Effector memory CD8-positive, alpha-beta T cell (primary cell): Measurements from ENCODE around the gene CYP1A1.
"Not testable (repeated sequence)": the region's sequence is repeated elsewhere in the genome, so short reads cannot be mapped to it uniquely, and the experiment has no call there.

Experiments
- ATAC-seq: fragments of 150-1000 bp; cut with Tn5 transposase; replicated peaks from 2 replicates; pipeline ENCODE4 v1.10.0; 2021; ENCODE audit warnings: mild to moderate bottlenecking, moderate library complexity
- DNase-seq, 3 experiments: peaks; one replicate each; pipeline ENCODE4 v3.0.0; 2021
- H3K27ac Mint-ChIP-seq, 2 donors: one replicate each; pipeline ENCODE4 v1.8.0; 2022; ENCODE audit warnings: mild to moderate bottlenecking in 2 of 2, mixed read lengths in 2 of 2, moderate library complexity in 2 of 2
- H3K27me3 Mint-ChIP-seq, 2 donors: one replicate each; pipeline ENCODE4 v1.8.0; 2022; ENCODE audit warnings: mixed read lengths in 2 of 2
- H3K36me3 Mint-ChIP-seq: one replicate; pipeline ENCODE4 v1.8.0; 2022; ENCODE audit warnings: mild to moderate bottlenecking, moderate library complexity, mixed read lengths; ENCODE audit not compliant: insufficient read depth
- H3K4me1 Mint-ChIP-seq, 2 donors: one replicate each; pipeline ENCODE4 v1.8.0; 2022; ENCODE audit warnings: low read depth in 2 of 2, mixed read lengths in 2 of 2
- H3K4me3 Mint-ChIP-seq, 2 donors: one replicate each; pipeline ENCODE4 v1.8.0; 2022; ENCODE audit warnings: mild to moderate bottlenecking in 2 of 2, mixed read lengths in 2 of 2, moderate library complexity in 2 of 2
- H3K9me3 Mint-ChIP-seq, 2 donors: one replicate each; pipeline ENCODE4 v1.8.0; 2022; ENCODE audit warnings: mixed read lengths in 2 of 2

CYP1A1 gene

DNA sequence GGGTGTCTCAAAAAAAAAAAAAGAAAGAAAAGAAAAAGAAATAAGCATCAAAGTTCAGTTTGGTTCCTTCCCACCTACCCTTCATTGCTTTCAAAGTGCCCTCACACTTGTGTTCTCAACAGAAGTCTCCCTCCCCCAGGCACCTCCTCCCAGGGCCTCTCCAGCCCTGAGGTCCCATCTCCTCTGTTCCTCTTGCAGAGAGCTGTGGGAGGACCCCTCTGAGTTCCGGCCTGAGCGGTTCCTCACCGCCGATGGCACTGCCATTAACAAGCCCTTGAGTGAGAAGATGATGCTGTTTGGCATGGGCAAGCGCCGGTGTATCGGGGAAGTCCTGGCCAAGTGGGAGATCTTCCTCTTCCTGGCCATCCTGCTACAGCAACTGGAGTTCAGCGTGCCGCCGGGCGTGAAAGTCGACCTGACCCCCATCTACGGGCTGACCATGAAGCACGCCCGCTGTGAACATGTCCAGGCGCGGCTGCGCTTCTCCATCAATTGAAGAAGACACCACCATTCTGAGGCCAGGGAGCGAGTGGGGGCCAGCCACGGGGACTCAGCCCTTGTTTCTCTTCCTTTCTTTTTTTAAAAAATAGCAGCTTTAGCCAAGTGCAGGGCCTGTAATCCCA, 29.4 kb upstream of the CYP1A1 start:
- Mint-ChIP-seq H3K27me3 (peaks cover 9 to 17% of the 10 kb centered on the region in 2 donors), H3K4me1 (no peaks in the 10 kb centered on the region), H3K9me3 (no peaks in the 10 kb centered on the region), H3K27ac (no peak overlapping the region), H3K36me3 (no peaks in the 10 kb centered on the region), H3K4me3 (no peak overlapping the region)
- ATAC-seq = no peak
- no peak for DNase-seq

DNA sequence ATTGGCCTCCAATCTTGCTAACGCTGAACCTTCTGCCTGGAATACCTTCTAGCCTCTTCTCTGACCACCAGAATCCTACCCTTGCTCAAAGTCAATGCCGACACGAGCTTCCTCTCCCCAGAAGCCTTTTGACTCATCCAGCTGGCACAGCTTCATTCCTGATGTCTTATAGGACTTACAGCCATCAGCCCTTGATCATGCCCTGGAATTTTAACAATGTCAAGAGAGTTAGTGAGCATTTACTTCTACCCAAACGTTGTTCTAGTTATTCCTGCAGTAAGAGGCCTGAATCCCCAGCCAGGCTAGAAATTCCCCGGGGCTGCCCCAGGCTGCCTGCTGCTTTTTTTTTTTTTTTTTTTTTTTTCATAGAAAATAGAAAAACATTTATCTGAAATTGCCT, 27.2 kb upstream of the CYP1A1 start:
- DNase-seq (no peak), ATAC-seq (no peak)
- Mint-ChIP-seq H3K36me3 (no peaks in the 10 kb centered on the region), H3K4me1 (no peaks in the 10 kb centered on the region), H3K27me3 (peaks cover 9 to 17% of the 10 kb centered on the region in 2 donors), H3K27ac (no peak overlapping the region), H3K4me3 (no peak overlapping the region), H3K9me3 (no peaks in the 10 kb centered on the region)

DNA sequence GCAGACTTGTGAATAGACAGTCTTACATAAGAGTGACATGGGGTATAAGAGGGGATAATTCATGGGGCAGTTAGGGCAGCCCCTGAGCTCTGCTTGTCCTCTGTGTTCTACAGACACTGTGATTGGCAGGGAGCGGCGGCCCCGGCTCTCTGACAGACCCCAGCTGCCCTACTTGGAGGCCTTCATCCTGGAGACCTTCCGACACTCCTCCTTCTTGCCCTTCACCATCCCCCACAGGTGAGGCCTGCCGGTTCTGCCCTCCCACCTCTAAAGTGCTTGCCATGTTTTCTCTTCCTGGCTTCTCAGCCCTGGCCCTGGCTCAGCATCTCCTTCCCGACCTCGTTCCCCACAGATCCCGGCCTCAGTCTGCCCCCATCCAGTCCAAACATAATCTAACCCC, 26.7 kb upstream of the CYP1A1 start:
- H3K4me1 Mint-ChIP-seq = no peaks in the 10 kb centered on the region
- no peak overlapping the region for H3K27ac Mint-ChIP-seq
- ATAC-seq (no peak), DNase-seq (no peak)
- H3K36me3 Mint-ChIP-seq = no peaks in the 10 kb centered on the region
- H3K4me3 Mint-ChIP-seq = no peak overlapping the region
- H3K27me3 Mint-ChIP-seq = peaks cover 9 to 17% of the 10 kb centered on the region in 2 donors
- no peaks in the 10 kb centered on the region for H3K9me3 Mint-ChIP-seq

GRCh38 chr15:74750751-74751150, 25.4 kb upstream of the CYP1A1 start:
- ATAC-seq = no peak
- no peaks in the 10 kb centered on the region for H3K4me1 Mint-ChIP-seq
- no peaks in the 10 kb centered on the region for H3K9me3 Mint-ChIP-seq
- no peak for DNase-seq
- H3K27ac Mint-ChIP-seq = no peak overlapping the region
- no peak overlapping the region for H3K4me3 Mint-ChIP-seq
- H3K36me3 Mint-ChIP-seq = no peaks in the 10 kb centered on the region
- peaks cover 0 to 7% of the 10 kb centered on the region in 2 donors for H3K27me3 Mint-ChIP-seq

- ATAC-seq (no peak), DNase-seq (no peak)
- Mint-ChIP-seq H3K27ac (no peak overlapping the region), H3K36me3 (no peaks in the 10 kb centered on the region), H3K4me1 (no peaks in the 10 kb centered on the region), H3K4me3 (no peak overlapping the region), H3K9me3 (no peaks in the 10 kb centered on the region), H3K27me3 (peaks cover 0 to 5% of the 10 kb centered on the region in 2 donors)
These were observed 24.5 kb upstream of the CYP1A1 start for GRCh38 chr15:74749832-74750231.

GRCh38 chr15:74748322-74748946, 23.1 kb upstream of the CYP1A1 start, which contains the start of gene CYP1A2:
Gene CYP1A2, plus strand, starts transcription at chr15:74748845. Its CDS starts 894 bp downstream, at chr15:74749739.
- peaks cover 0 to under 1% of the 10 kb centered on the region in 2 donors for H3K27me3 Mint-ChIP-seq
- H3K36me3 Mint-ChIP-seq = no peaks in the 10 kb centered on the region
- no peak within 1 kb of the TSS for H3K4me3 Mint-ChIP-seq
- ATAC-seq (no peak), DNase-seq (no peak)
- H3K9me3 Mint-ChIP-seq = no peaks in the 10 kb centered on the region
- no peaks in the 10 kb centered on the region for H3K4me1 Mint-ChIP-seq
- H3K27ac Mint-ChIP-seq = no peak within 1 kb of the TSS

GRCh38 chr15:74746389-74746788, 21.1 kb upstream of the CYP1A1 start:
- no peak for ATAC-seq
- Mint-ChIP-seq H3K27ac (no peak overlapping the region), H3K27me3 (peaks cover 10 to 16% of the 10 kb centered on the region in 2 donors)

GRCh38 chr15:74742422-74742821, 17.1 kb upstream of the CYP1A1 start:
- ATAC-seq (no peak), DNase-seq (no peak)
- Mint-ChIP-seq H3K9me3 (peaks cover 0 to 4% of the 10 kb centered on the region in 2 donors), H3K36me3 (no peaks in the 10 kb centered on the region), H3K27ac (no peak overlapping the region), H3K4me3 (no peak overlapping the region), H3K4me1 (no peaks in the 10 kb centered on the region), H3K27me3 (peaks cover 36 to 41% of the 10 kb centered on the region in 2 donors)

More at GRCh38 chr15:74746389-74746788, 21.1 kb upstream of the CYP1A1 start:
- no peaks in the 10 kb centered on the region for H3K36me3 Mint-ChIP-seq
- no peak for DNase-seq
- H3K9me3 Mint-ChIP-seq = no peaks in the 10 kb centered on the region
- no peak overlapping the region for H3K4me3 Mint-ChIP-seq
- no peaks in the 10 kb centered on the region for H3K4me1 Mint-ChIP-seq

DNA sequence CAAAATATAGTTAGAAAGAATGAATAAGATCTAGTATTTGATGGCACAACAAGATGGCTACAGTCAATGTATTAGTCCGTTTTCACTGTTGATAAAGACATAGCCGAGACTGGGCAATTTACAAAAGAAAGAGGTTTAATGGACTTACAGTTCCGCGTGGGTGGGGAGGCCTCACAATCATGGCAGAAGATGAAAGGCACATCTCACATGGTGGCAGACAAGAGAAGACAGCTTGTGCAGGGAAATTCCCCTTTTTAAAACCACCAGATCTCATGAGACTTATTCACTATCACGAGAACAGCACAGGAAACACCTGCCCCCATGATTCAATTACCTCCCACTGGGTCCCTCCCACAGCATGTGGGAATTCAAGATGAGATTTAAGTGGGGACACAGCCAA, 12.9 kb upstream of the CYP1A1 start:
- H3K27ac Mint-ChIP-seq, H3K9me3 Mint-ChIP-seq, H3K4me3 Mint-ChIP-seq, H3K4me1 Mint-ChIP-seq, H3K36me3 Mint-ChIP-seq, ATAC-seq, DNase-seq: not testable (repeated sequence)
- peaks cover 75 to 80% of the 10 kb centered on the region in 2 donors for H3K27me3 Mint-ChIP-seq

DNA sequence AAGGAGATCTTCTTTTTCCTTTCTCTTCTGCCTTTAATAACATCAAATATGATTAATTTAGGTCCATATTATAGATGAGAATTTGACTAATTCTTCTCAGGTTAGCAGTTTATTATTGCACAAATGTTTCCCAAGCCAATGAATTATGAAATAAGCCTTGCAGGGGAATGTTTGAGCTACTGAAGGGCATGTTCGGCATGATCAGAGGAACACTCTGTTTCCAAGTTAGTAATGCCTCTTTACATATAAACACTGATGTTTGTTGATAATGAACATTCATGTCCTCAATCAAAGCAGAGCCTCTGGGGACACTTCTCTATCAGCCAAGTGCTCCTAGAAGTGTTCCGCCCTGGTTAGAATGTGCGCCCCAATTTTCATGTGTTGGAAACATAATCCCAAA, 10.0 kb upstream of the CYP1A1 start:
- DNase-seq = no peak
- no peak overlapping the region for H3K4me3 Mint-ChIP-seq
- H3K9me3 Mint-ChIP-seq = peaks cover 0 to 4% of the 10 kb centered on the region in 2 donors
- ATAC-seq = no peak
- H3K36me3 Mint-ChIP-seq = peaks cover 4% of the 10 kb centered on the region
- no peaks in the 10 kb centered on the region for H3K4me1 Mint-ChIP-seq
- H3K27ac Mint-ChIP-seq = no peak overlapping the region
- peaks cover 75 to 83% of the 10 kb centered on the region in 2 donors for H3K27me3 Mint-ChIP-seq

DNA sequence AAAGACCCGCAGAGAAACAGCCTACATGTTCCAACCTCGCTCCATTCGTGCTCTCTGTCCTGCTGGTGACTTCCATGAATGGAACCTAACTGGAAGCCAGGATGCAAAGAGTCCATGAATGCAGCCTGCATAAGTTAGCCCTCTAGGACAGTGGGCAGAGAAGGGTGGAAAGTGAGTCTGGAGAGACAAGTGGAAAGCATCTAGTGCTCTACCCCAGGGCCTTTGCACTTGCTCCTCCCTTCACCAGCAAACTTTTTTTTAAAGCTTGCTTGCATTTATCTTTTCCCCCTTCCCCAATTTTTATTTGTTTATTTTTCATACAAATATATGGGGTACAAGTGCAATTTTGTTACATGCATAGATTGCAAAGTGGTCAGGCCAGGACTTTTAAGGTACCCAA, 7.9 kb upstream of the CYP1A1 start:
- DNase-seq = no peak
- H3K9me3 Mint-ChIP-seq = peaks cover 0 to 4% of the 10 kb centered on the region in 2 donors
- no peak overlapping the region for H3K27ac Mint-ChIP-seq
- no peak for ATAC-seq
- peaks cover 73 to 81% of the 10 kb centered on the region in 2 donors for H3K27me3 Mint-ChIP-seq
- no peak overlapping the region for H3K4me3 Mint-ChIP-seq
- peaks cover 4% of the 10 kb centered on the region for H3K36me3 Mint-ChIP-seq
- H3K4me1 Mint-ChIP-seq = no peaks in the 10 kb centered on the region

DNA sequence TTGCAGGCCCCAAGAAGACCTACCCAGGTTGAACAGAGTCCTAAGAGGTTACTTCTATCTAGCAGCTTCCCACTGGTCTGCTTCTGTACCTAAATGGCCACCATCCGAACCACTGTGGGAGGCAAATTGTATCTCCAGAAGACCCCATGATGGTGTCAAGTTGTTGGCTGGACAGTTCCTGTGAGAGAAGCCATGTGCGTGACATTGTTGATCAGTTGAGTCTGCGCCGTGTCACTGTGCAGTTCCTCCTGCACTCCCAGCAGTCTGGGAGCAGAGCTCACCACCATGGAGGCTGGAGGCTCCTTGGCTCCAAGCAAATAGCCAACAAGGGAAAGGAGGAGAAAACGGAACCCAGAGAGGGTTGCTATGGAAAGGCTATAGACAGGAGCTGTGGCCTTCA, 7.5 kb upstream of the CYP1A1 start:
- Mint-ChIP-seq H3K36me3 (peaks cover 4% of the 10 kb centered on the region), H3K27ac (no peak overlapping the region), H3K9me3 (no peaks in the 10 kb centered on the region), H3K4me3 (no peak overlapping the region), H3K4me1 (no peaks in the 10 kb centered on the region), H3K27me3 (peaks cover 69 to 81% of the 10 kb centered on the region in 2 donors)
- ATAC-seq (no peak), DNase-seq (no peak)

- no peak for ATAC-seq
- H3K27me3 Mint-ChIP-seq = peaks cover 57 to 70% of the 10 kb centered on the region in 2 donors
- DNase-seq = no peak
- H3K36me3 Mint-ChIP-seq = peaks cover 1% of the 10 kb centered on the region
- H3K4me3 Mint-ChIP-seq = no peak overlapping the region
- H3K4me1 Mint-ChIP-seq = peaks cover 6% of the 10 kb centered on the region in 2 donors
- H3K9me3 Mint-ChIP-seq = no peaks in the 10 kb centered on the region
- no peak overlapping the region for H3K27ac Mint-ChIP-seq
These were observed 5.4 kb upstream of the CYP1A1 start for GRCh38 chr15:74730619-74731316.

DNA sequence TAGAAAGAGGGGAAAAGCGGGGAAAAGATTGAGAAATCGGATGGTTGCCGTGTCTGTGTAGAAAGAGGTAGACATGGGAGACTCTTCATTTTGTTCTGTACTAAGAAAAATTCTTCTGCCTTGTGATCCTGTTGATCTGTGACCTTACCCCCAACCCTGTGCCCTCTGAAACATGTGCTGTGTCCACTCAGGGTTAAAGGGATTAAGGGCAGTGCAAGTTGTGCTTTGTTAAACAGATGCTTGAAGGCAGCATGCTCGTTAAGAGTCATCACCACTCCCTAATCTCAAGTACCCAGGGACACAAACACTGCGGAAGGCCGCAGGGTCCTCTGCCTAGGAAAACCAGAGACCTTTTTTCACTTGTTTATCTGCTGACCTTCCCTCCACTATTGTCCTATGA, 4.0 kb upstream of the CYP1A1 start:
- H3K27ac Mint-ChIP-seq, H3K36me3 Mint-ChIP-seq, DNase-seq, H3K9me3 Mint-ChIP-seq, ATAC-seq, H3K4me3 Mint-ChIP-seq: not testable (repeated sequence)
- peaks cover 11% of the 10 kb centered on the region in 2 donors for H3K4me1 Mint-ChIP-seq
- peaks cover 44 to 64% of the 10 kb centered on the region in 2 donors for H3K27me3 Mint-ChIP-seq
